IPS-20b (cell line): ENCODE results near the gene COL5A1.
"Not testable (repeated sequence)": the region's sequence is repeated elsewhere in the genome, so short reads cannot be mapped to it uniquely, and the experiment has no call there.

Source experiments
- H3K27ac ChIP-seq: one replicate; pipeline ENCODE4 v1.5.1; 2013; ENCODE audit warnings: low read length
- H3K27me3 ChIP-seq: 2 replicates; pipeline ENCODE4 v1.6.1; 2013; ENCODE audit warnings: mild to moderate bottlenecking, low read length, inconsistent platforms; ENCODE audit not compliant: insufficient read depth
- H3K36me3 ChIP-seq: 2 replicates; pipeline ENCODE4 v1.6.1; 2013; ENCODE audit warnings: low read depth, mild to moderate bottlenecking, inconsistent platforms, low read length, moderate library complexity; ENCODE audit not compliant: insufficient read depth
- H3K4me1 ChIP-seq: 2 replicates; pipeline ENCODE4 v1.6.1; 2013; ENCODE audit warnings: mild to moderate bottlenecking, control low read depth, inconsistent platforms, low read length, moderate library complexity; ENCODE audit not compliant: insufficient read depth
- H3K4me3 ChIP-seq: 2 replicates; pipeline ENCODE4 v1.5.1; 2013; ENCODE audit warnings: mild to moderate bottlenecking, low read length, inconsistent platforms
- H3K9ac ChIP-seq: 2 replicates; pipeline ENCODE4 v1.6.1; 2013; ENCODE audit warnings: low read depth, mild to moderate bottlenecking, inconsistent platforms, low read length, moderate library complexity
- H3K9me3 ChIP-seq: 2 replicates; pipeline ENCODE4 v1.6.1; 2013; ENCODE audit warnings: mild to moderate bottlenecking, low read depth, low read length, inconsistent platforms; ENCODE audit not compliant: insufficient read depth

Gene COL5A1

GRCh38 chr9:134855231-134855899 lies 213.8 kb downstream of the COL5A1 start:
- H3K9ac ChIP-seq: no peak overlapping the region
- H3K36me3 ChIP-seq: no peaks in the 10 kb centered on the region
- H3K4me1 ChIP-seq: no peaks in the 10 kb centered on the region
- peaks cover 22% of the 10 kb centered on the region for H3K9me3 ChIP-seq
- no peaks in the 10 kb centered on the region for H3K27me3 ChIP-seq
- H3K27ac ChIP-seq: no peak overlapping the region
- no peak overlapping the region for H3K4me3 ChIP-seq

GRCh38 chr9:134855900-134856377 lies 214.3 kb downstream of the COL5A1 start:
- Histone ChIP-seq H3K36me3 (no peaks in the 10 kb centered on the region), H3K4me3 (no peak overlapping the region), H3K27ac (no peak overlapping the region), H3K4me1 (no peaks in the 10 kb centered on the region), H3K9me3 (peaks cover 16% of the 10 kb centered on the region), H3K9ac (no peak overlapping the region), H3K27me3 (no peaks in the 10 kb centered on the region)

- not testable (repeated sequence) for H3K4me3 ChIP-seq, H3K36me3 ChIP-seq, H3K4me1 ChIP-seq, H3K27ac ChIP-seq, H3K9me3 ChIP-seq, H3K9ac ChIP-seq, H3K27me3 ChIP-seq
Measured at GRCh38 chr9:134857451-134857850, 215.8 kb downstream of the COL5A1 start.

GRCh38 chr9:134858051-134858841 lies 216.6 kb downstream of the COL5A1 start:
- Histone ChIP-seq H3K27me3 (no peaks in the 10 kb centered on the region), H3K9me3 (no peaks in the 10 kb centered on the region), H3K4me1 (no peaks in the 10 kb centered on the region), H3K36me3 (no peaks in the 10 kb centered on the region), H3K4me3 (no peak overlapping the region), H3K27ac (no peak overlapping the region), H3K9ac (no peak overlapping the region)

GRCh38 chr9:134860510-134860909 lies 218.9 kb downstream of the COL5A1 start:
- H3K27ac ChIP-seq: no peak overlapping the region
- no peaks in the 10 kb centered on the region for H3K9me3 ChIP-seq
- H3K36me3 ChIP-seq: no peaks in the 10 kb centered on the region
- H3K9ac ChIP-seq: no peak overlapping the region
- H3K27me3 ChIP-seq: no peaks in the 10 kb centered on the region
- no peaks in the 10 kb centered on the region for H3K4me1 ChIP-seq
- H3K4me3 ChIP-seq: no peak overlapping the region

- no peak overlapping the region for H3K4me3 ChIP-seq
- H3K9me3 ChIP-seq: no peaks in the 10 kb centered on the region
- no peaks in the 10 kb centered on the region for H3K4me1 ChIP-seq
- no peak overlapping the region for H3K27ac ChIP-seq
- no peaks in the 10 kb centered on the region for H3K27me3 ChIP-seq
- H3K36me3 ChIP-seq: no peaks in the 10 kb centered on the region
- H3K9ac ChIP-seq: no peak overlapping the region
Measured at GRCh38 chr9:134861595-134862334, 220.2 kb downstream of the COL5A1 start.

- no peak overlapping the region for H3K9ac ChIP-seq
- H3K27me3 ChIP-seq: no peaks in the 10 kb centered on the region
- no peak overlapping the region for H3K27ac ChIP-seq
- no peaks in the 10 kb centered on the region for H3K4me1 ChIP-seq
- no peaks in the 10 kb centered on the region for H3K9me3 ChIP-seq
- no peak overlapping the region for H3K4me3 ChIP-seq
- H3K36me3 ChIP-seq: no peaks in the 10 kb centered on the region
Measured at GRCh38 chr9:134863306-134863902, 221.8 kb downstream of the COL5A1 start.

GRCh38 chr9:134863941-134864820 lies 222.6 kb downstream of the COL5A1 start:
- no peak overlapping the region for H3K27ac ChIP-seq
- H3K9ac ChIP-seq: no peak overlapping the region
- no peaks in the 10 kb centered on the region for H3K4me1 ChIP-seq
- H3K9me3 ChIP-seq: no peaks in the 10 kb centered on the region
- H3K36me3 ChIP-seq: no peaks in the 10 kb centered on the region
- no peaks in the 10 kb centered on the region for H3K27me3 ChIP-seq
- H3K4me3 ChIP-seq: no peak overlapping the region

- Histone ChIP-seq H3K9ac (no peak overlapping the region), H3K4me3 (no peak overlapping the region), H3K9me3 (no peaks in the 10 kb centered on the region), H3K27me3 (no peaks in the 10 kb centered on the region), H3K27ac (no peak overlapping the region), H3K36me3 (no peaks in the 10 kb centered on the region), H3K4me1 (no peaks in the 10 kb centered on the region)
Measured at GRCh38 chr9:134864821-134865190, 223.2 kb downstream of the COL5A1 start.

- no peaks in the 10 kb centered on the region for H3K36me3 ChIP-seq
- H3K27ac ChIP-seq: no peak overlapping the region
- no peak overlapping the region for H3K4me3 ChIP-seq
- H3K27me3 ChIP-seq: no peaks in the 10 kb centered on the region
- no peak overlapping the region for H3K9ac ChIP-seq
- no peaks in the 10 kb centered on the region for H3K9me3 ChIP-seq
- H3K4me1 ChIP-seq: no peaks in the 10 kb centered on the region
Measured at GRCh38 chr9:134867917-134868750, 226.5 kb downstream of the COL5A1 start.
